ENCODE measurements around the gene OST4. TPM values are rescaled to one million over a fixed set of nuclear protein-coding genes. Genes with fewer than 3 reads are reported as not detected.

The OST4 gene
- total and polyA plus RNA-seq, 11 donors: 215 to 517 (median 343) TPM

DNA sequence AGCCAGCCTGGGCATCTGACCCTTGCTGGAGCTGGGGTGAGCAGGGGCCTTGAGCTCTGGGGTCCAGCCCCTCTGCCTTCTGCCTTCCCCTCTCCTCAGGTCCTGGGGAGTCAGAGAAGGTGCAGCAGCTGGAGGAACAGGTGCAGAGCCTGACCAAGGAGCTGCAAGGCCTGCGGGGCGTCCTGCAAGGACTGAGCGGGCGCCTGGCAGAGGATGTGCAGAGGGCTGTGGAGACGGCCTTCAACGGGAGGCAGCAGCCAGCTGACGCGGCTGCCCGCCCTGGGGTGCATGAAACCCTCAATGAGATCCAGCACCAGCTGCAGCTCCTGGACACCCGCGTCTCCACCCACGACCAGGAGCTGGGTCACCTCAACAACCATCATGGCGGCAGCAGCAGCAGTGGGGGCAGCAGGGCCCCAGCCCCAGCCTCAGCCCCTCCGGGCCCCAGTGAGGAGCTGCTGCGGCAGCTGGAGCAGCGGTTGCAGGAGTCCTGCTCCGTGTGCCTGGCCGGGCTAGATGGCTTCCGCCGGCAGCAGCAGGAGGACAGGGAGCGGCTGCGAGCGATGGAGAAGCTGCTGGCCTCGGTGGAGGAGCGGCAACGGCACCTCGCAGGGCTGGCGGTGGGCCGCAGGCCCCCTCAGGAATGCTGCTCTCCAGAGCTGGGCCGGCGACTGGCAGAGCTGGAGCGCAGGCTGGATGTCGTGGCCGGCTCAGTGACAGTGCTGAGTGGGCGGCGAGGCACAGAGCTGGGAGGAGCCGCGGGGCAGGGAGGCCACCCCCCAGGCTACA is 10.7 kb upstream of the OST4 start:
- intact Hi-C loops (cut with DNase I): loop anchor here in 7 of 10 donors (2.0 to 10.0 kb wide), 4 partner anchors 31 to 120 kb away; partner anchors contain the start of genes TMEM214 (in 6 of the 7) and AGBL5 (in 2 of the 7)
- peaks cover 0 to 3% (median 0%) of the 10 kb centered on the region in 9 donors for H3K36me3 ChIP-seq
- WGBS, 4 donors: 83 to 90% (median 89%) methylated on average over 19 to 38 of the region's 38 CpGs
- TF ChIP-seq POLR2A (IDR thresholded peaks at IDR 0.05): no peak
- TF ChIP-seq, protein P1, sequence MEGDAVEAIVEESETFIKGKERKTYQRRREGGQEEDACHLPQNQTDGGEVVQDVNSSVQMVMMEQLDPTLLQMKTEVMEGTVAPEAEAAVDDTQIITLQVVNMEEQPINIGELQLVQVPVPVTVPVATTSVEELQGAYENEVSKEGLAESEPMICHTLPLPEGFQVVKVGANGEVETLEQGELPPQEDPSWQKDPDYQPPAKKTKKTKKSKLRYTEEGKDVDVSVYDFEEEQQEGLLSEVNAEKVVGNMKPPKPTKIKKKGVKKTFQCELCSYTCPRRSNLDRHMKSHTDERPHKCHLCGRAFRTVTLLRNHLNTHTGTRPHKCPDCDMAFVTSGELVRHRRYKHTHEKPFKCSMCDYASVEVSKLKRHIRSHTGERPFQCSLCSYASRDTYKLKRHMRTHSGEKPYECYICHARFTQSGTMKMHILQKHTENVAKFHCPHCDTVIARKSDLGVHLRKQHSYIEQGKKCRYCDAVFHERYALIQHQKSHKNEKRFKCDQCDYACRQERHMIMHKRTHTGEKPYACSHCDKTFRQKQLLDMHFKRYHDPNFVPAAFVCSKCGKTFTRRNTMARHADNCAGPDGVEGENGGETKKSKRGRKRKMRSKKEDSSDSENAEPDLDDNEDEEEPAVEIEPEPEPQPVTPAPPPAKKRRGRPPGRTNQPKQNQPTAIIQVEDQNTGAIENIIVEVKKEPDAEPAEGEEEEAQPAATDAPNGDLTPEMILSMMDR (IDR thresholded peaks at IDR 0.05): no peak
- DNase-seq (peak in 1 of 5 donors; percentile 61), ATAC-seq (no peak)
- H3K4me3 ChIP-seq: no peak overlapping the region
- peak overlapping the region in 11 of 12 donors; percentile 58 to 97 (median 81) for H3K27ac ChIP-seq
- peaks cover 3 to 60% (median 34%) of the 10 kb centered on the region in 12 donors for H3K4me1 ChIP-seq
- no peaks in the 10 kb centered on the region for H3K9me3 ChIP-seq
- no peaks in the 10 kb centered on the region for H3K27me3 ChIP-seq

DNA sequence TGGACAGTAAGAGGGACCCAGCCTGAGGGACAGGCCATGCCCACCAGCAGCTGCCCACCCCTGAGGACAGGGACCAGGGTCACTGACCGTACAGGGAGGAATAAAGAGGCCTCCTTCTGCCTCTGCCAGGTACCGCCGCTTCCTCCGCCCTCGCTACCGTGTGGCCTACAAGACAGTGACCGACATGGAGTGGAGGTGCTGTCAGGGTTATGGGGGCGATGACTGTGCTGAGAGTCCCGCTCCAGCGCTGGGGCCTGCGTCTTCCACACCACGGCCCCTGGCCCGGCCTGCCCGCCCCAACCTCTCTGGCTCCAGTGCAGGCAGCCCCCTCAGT is 9.1 kb upstream of the OST4 start:
- peak in 1 of 5 donors; percentile 60 for DNase-seq
- Histone ChIP-seq H3K4me3 (peak overlapping the region in 10 of 12 donors; percentile 43 to 74 (median 56)), H3K4me1 (peaks cover 0 to 65% (median 29%) of the 10 kb centered on the region in 12 donors), H3K27me3 (no peaks in the 10 kb centered on the region), H3K36me3 (peaks cover 0 to 3% (median 0%) of the 10 kb centered on the region in 9 donors), H3K27ac (peak overlapping the region in 11 of 12 donors; percentile 29 to 97 (median 87)), H3K9me3 (no peaks in the 10 kb centered on the region)
- WGBS, 4 donors: 70 to 86% (median 84%) methylated on average over 12 to 14 of the region's 14 CpGs
- intact Hi-C loops (cut with DNase I): loop anchor here in 7 of 10 donors (2.0 to 10.0 kb wide), 4 partner anchors 30 to 118 kb away; partner anchors contain the start of genes TMEM214 (in 6 of the 7) and AGBL5 (in 2 of the 7)
- TF ChIP-seq, protein P1 (IDR thresholded peaks at IDR 0.05): no peak
- TF ChIP-seq POLR2A (IDR thresholded peaks at IDR 0.05): no peak
- no peak for ATAC-seq

DNA sequence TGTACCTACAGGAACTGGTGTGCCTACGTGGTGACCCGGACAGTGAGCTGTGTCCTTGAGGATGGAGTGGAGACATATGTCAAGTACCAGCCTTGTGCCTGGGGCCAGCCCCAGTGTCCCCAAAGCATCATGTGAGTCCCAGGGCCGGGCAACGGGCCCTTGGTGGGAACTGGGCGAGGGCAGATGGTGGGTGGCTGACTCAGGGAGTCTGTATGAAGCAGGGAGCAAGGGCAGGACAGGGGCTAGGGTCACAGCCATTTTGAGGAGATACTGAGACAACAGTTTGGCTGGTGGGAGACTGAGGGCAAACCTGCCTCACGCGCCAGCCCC is 8.7 kb upstream of the OST4 start:
- peaks cover 0 to 65% (median 27%) of the 10 kb centered on the region in 12 donors for H3K4me1 ChIP-seq
- intact Hi-C loops (cut with DNase I): loop anchor here in 7 of 10 donors (2.0 to 10.0 kb wide), 4 partner anchors 29 to 118 kb away; partner anchors contain the start of genes TMEM214 (in 6 of the 7) and AGBL5 (in 2 of the 7)
- DNase-seq (no peak), ATAC-seq (no peak)
- H3K4me3 ChIP-seq: peak overlapping the region in 11 of 12 donors; percentile 43 to 74 (median 55)
- TF ChIP-seq, protein P1 (IDR thresholded peaks at IDR 0.05): no peak
- no peak for TF ChIP-seq POLR2A (IDR thresholded peaks at IDR 0.05)
- H3K27me3 ChIP-seq: no peaks in the 10 kb centered on the region
- H3K27ac ChIP-seq: peak overlapping the region in 11 of 12 donors; percentile 61 to 97 (median 87)
- H3K9me3 ChIP-seq: no peaks in the 10 kb centered on the region
- 78 to 88% (median 83%) methylated on average over 7 of the region's 7 CpGs for WGBS, 4 donors
- peaks cover 0 to 3% (median 0%) of the 10 kb centered on the region in 9 donors for H3K36me3 ChIP-seq
